NCI-H774 (cell line): ENCODE data around the gene MREG.
A peak's percentile ranks its signal among the peaks of the same experiment; 100 is the strongest.

ENCODE experiments used
- DNase-seq: peaks from one replicate; lab custom pipeline; 2025; lab: John Stamatoyannopoulos, UW

Gene MREG

GRCh38 chr2:216013080-216013909 is at the start of gene MREG:
MREG (minus strand) TSS chr2:216013551; CDS start chr2:216013327, 224 bp downstream.
- peak; percentile 78 for DNase-seq

- no peak for DNase-seq
Measured at GRCh38 chr2:216059233-216059834, 46.0 kb upstream of the MREG start.

- no peak for DNase-seq
Measured at GRCh38 chr2:216057688-216058193, 44.4 kb upstream of the MREG start.

GRCh38 chr2:216056739-216057138 is 43.4 kb upstream of the MREG start:
- DNase-seq, result no peak

- DNase-seq, result no peak
Measured at GRCh38 chr2:216055680-216056079, 42.3 kb upstream of the MREG start.

GRCh38 chr2:216052420-216052819 is 39.1 kb upstream of the MREG start:
- no peak for DNase-seq

GRCh38 chr2:216051350-216051749 is 38.0 kb upstream of the MREG start:
- DNase-seq, result no peak

- DNase-seq, result no peak
Measured at GRCh38 chr2:216049452-216049851, 36.1 kb upstream of the MREG start.

- DNase-seq, result no peak
Measured at GRCh38 chr2:216047397-216047796, 34.0 kb upstream of the MREG start.

- DNase-seq, result no peak
Measured at GRCh38 chr2:216044883-216045486, 31.6 kb upstream of the MREG start.

- DNase-seq, result no peak
Measured at GRCh38 chr2:216043949-216044348, 30.6 kb upstream of the MREG start.

- no peak for DNase-seq
Measured at GRCh38 chr2:216041438-216041837, 28.1 kb upstream of the MREG start.

GRCh38 chr2:216039918-216040317 is 26.6 kb upstream of the MREG start:
- no peak for DNase-seq

- DNase-seq, result no peak
Measured at GRCh38 chr2:216034065-216034464, 20.7 kb upstream of the MREG start.

GRCh38 chr2:216033403-216033802 is 20.1 kb upstream of the MREG start:
- DNase-seq, result no peak

GRCh38 chr2:216031960-216032689 is 18.8 kb upstream of the MREG start:
- DNase-seq, result no peak

GRCh38 chr2:216030216-216030615 is 16.9 kb upstream of the MREG start:
- no peak for DNase-seq

GRCh38 chr2:216029416-216030129 is 16.2 kb upstream of the MREG start:
- DNase-seq, result no peak

- DNase-seq, result no peak
Measured at GRCh38 chr2:216024779-216025336, 11.5 kb upstream of the MREG start.

GRCh38 chr2:216023055-216023648 is 9.8 kb upstream of the MREG start:
- peak; percentile 11 for DNase-seq
